Stimulated activated naive CD8-positive, alpha-beta T cell treated with anti-CD3 and anti-CD28 coated beads, Interleukin-15, amount 100 ng/mL, for 72 hours (primary cell): Measurements from ENCODE around the gene KPNA4.
A peak's percentile ranks its signal among the peaks of the same experiment; 100 is the strongest.
"Not testable (repeated sequence)": the region's sequence is repeated elsewhere in the genome, so short reads cannot be mapped to it uniquely, and the experiment has no call there.

Source experiments
- ATAC-seq: fragments of 150-1000 bp; cut with Tn5 transposase; 2 replicates; pipeline ENCODE4 v1.10.0; 2021; ENCODE audit warnings: mild to moderate bottlenecking, moderate library complexity
- DNase-seq, 2 donors: peaks; one replicate each; pipeline ENCODE4 v3.0.0; 2021 to 2022
- H3K27ac Mint-ChIP-seq, 2 donors: one replicate each; pipeline ENCODE4 v1.8.0; 2022; ENCODE audit warnings: mild to moderate bottlenecking in 2 of 2, mixed read lengths in 2 of 2, moderate library complexity in 2 of 2
- H3K27me3 Mint-ChIP-seq: one replicate; pipeline ENCODE4 v1.8.0; 2022; ENCODE audit warnings: mixed read lengths
- H3K4me1 Mint-ChIP-seq: one replicate; pipeline ENCODE4 v1.8.0; 2022; ENCODE audit warnings: mild to moderate bottlenecking, mixed read lengths
- H3K4me3 Mint-ChIP-seq, 2 donors: one replicate each; pipeline ENCODE4 v1.8.0; 2022; ENCODE audit warnings: mild to moderate bottlenecking in 2 of 2, mixed read lengths in 2 of 2, moderate library complexity in 1 of 2
- H3K9me3 Mint-ChIP-seq, 2 donors: one replicate each; pipeline ENCODE4 v1.8.0; 2022; ENCODE audit warnings: mixed read lengths in 2 of 2

The KPNA4 gene

GRCh38 chr3:160565442-160566403 lies at the start of gene KPNA4:
Gene KPNA4 (minus strand): TSS chr3:160565571. CDS start chr3:160565282, 289 bp downstream.
- Mint-ChIP-seq H3K27me3 (no peaks in the 10 kb centered on the region), H3K9me3 (peaks cover 5 to 13% of the 10 kb centered on the region in 2 donors), H3K27ac (peak within 1 kb of the TSS; percentile 98 to 99), H3K4me1 (peaks cover 46% of the 10 kb centered on the region), H3K4me3 (peak within 1 kb of the TSS; percentile 95 to 97)
- DNase-seq (peak; percentile 96 to 97), ATAC-seq (peak; percentile 94)

- no peaks in the 10 kb centered on the region for H3K9me3 Mint-ChIP-seq
- H3K27ac Mint-ChIP-seq = no peak overlapping the region
- no peak for DNase-seq
- peaks cover 30% of the 10 kb centered on the region for H3K27me3 Mint-ChIP-seq
- H3K4me3 Mint-ChIP-seq = no peak overlapping the region
- no peaks in the 10 kb centered on the region for H3K4me1 Mint-ChIP-seq
- no peak for ATAC-seq
These were observed 48.3 kb upstream of the KPNA4 start for GRCh38 chr3:160613661-160614060.

GRCh38 chr3:160612386-160613075 lies 47.2 kb upstream of the KPNA4 start:
- H3K27me3 Mint-ChIP-seq = peaks cover 25% of the 10 kb centered on the region
- no peak for ATAC-seq

GRCh38 chr3:160611141-160611540 lies 45.8 kb upstream of the KPNA4 start:
- Mint-ChIP-seq H3K27ac (no peak overlapping the region), H3K27me3 (peaks cover 25% of the 10 kb centered on the region), H3K9me3 (no peaks in the 10 kb centered on the region), H3K4me3 (no peak overlapping the region), H3K4me1 (no peaks in the 10 kb centered on the region)
- ATAC-seq (no peak), DNase-seq (no peak)

More at GRCh38 chr3:160612386-160613075, 47.2 kb upstream of the KPNA4 start:
- no peaks in the 10 kb centered on the region for H3K9me3 Mint-ChIP-seq
- H3K4me1 Mint-ChIP-seq = no peaks in the 10 kb centered on the region
- no peak for DNase-seq
- H3K27ac Mint-ChIP-seq = no peak overlapping the region
- H3K4me3 Mint-ChIP-seq = no peak overlapping the region

GRCh38 chr3:160608870-160609269 lies 43.5 kb upstream of the KPNA4 start:
- DNase-seq (no peak), ATAC-seq (no peak)
- no peak overlapping the region for H3K27ac Mint-ChIP-seq
- no peaks in the 10 kb centered on the region for H3K4me1 Mint-ChIP-seq
- H3K27me3 Mint-ChIP-seq = peaks cover 15% of the 10 kb centered on the region
- H3K4me3 Mint-ChIP-seq = no peak overlapping the region
- H3K9me3 Mint-ChIP-seq = no peaks in the 10 kb centered on the region

- Mint-ChIP-seq H3K4me3 (no peak overlapping the region), H3K27me3 (peaks cover 5% of the 10 kb centered on the region), H3K4me1 (no peaks in the 10 kb centered on the region), H3K9me3 (no peaks in the 10 kb centered on the region), H3K27ac (no peak overlapping the region)
- DNase-seq (no peak), ATAC-seq (no peak)
These were observed 42.5 kb upstream of the KPNA4 start for GRCh38 chr3:160607826-160608225.

GRCh38 chr3:160605315-160605714 lies 39.9 kb upstream of the KPNA4 start:
- Mint-ChIP-seq H3K4me1 (no peaks in the 10 kb centered on the region), H3K4me3 (no peak overlapping the region), H3K27me3 (no peaks in the 10 kb centered on the region), H3K27ac (no peak overlapping the region), H3K9me3 (no peaks in the 10 kb centered on the region)
- DNase-seq (no peak), ATAC-seq (no peak)

- H3K27ac Mint-ChIP-seq, H3K4me3 Mint-ChIP-seq, H3K9me3 Mint-ChIP-seq, H3K4me1 Mint-ChIP-seq, DNase-seq, H3K27me3 Mint-ChIP-seq, ATAC-seq: not testable (repeated sequence)
These were observed 38.5 kb upstream of the KPNA4 start for GRCh38 chr3:160603845-160604244.

GRCh38 chr3:160602259-160602658 lies 36.9 kb upstream of the KPNA4 start:
- no peak for ATAC-seq
- no peaks in the 10 kb centered on the region for H3K27me3 Mint-ChIP-seq
- no peaks in the 10 kb centered on the region for H3K4me1 Mint-ChIP-seq
- no peaks in the 10 kb centered on the region for H3K9me3 Mint-ChIP-seq
- H3K27ac Mint-ChIP-seq = no peak overlapping the region
- H3K4me3 Mint-ChIP-seq = no peak overlapping the region
- DNase-seq = no peak

GRCh38 chr3:160601288-160601687 lies 35.9 kb upstream of the KPNA4 start:
- Mint-ChIP-seq H3K27ac (no peak overlapping the region), H3K27me3 (no peaks in the 10 kb centered on the region), H3K9me3 (no peaks in the 10 kb centered on the region), H3K4me3 (no peak overlapping the region), H3K4me1 (no peaks in the 10 kb centered on the region)
- no peak for DNase-seq
- ATAC-seq = no peak

GRCh38 chr3:160598865-160599264 lies 33.5 kb upstream of the KPNA4 start:
- H3K4me1 Mint-ChIP-seq = no peaks in the 10 kb centered on the region
- no peaks in the 10 kb centered on the region for H3K27me3 Mint-ChIP-seq
- H3K9me3 Mint-ChIP-seq = peaks cover 0 to 7% of the 10 kb centered on the region in 2 donors
- H3K27ac Mint-ChIP-seq = no peak overlapping the region
- no peak for ATAC-seq
- no peak overlapping the region for H3K4me3 Mint-ChIP-seq
- no peak for DNase-seq

- Mint-ChIP-seq H3K4me3 (no peak overlapping the region), H3K27me3 (peaks cover 49% of the 10 kb centered on the region), H3K9me3 (peaks cover 10 to 15% of the 10 kb centered on the region in 2 donors), H3K27ac (no peak overlapping the region), H3K4me1 (no peaks in the 10 kb centered on the region)
- ATAC-seq = no peak
- DNase-seq = no peak
These were observed 22.7 kb upstream of the KPNA4 start for GRCh38 chr3:160588023-160588422.

- ATAC-seq (no peak), DNase-seq (no peak)
- Mint-ChIP-seq H3K4me3 (no peak overlapping the region), H3K27ac (no peak overlapping the region), H3K9me3 (peaks cover 13 to 15% of the 10 kb centered on the region in 2 donors), H3K4me1 (no peaks in the 10 kb centered on the region), H3K27me3 (peaks cover 55% of the 10 kb centered on the region)
These were observed 21.7 kb upstream of the KPNA4 start for GRCh38 chr3:160587105-160587504.

- Mint-ChIP-seq H3K27me3 (peaks cover 59% of the 10 kb centered on the region), H3K4me3 (no peak overlapping the region), H3K27ac (no peak overlapping the region), H3K9me3 (peaks cover 17 to 18% of the 10 kb centered on the region in 2 donors), H3K4me1 (no peaks in the 10 kb centered on the region)
- ATAC-seq = no peak
- no peak for DNase-seq
These were observed 21.3 kb upstream of the KPNA4 start for GRCh38 chr3:160586679-160587078.

- Mint-ChIP-seq H3K9me3 (peaks cover 16% of the 10 kb centered on the region in 2 donors), H3K27me3 (peaks cover 37% of the 10 kb centered on the region), H3K27ac (no peak overlapping the region)
These were observed 18.1 kb upstream of the KPNA4 start for GRCh38 chr3:160583451-160583850.

GRCh38 chr3:160580938-160581337 lies 15.6 kb upstream of the KPNA4 start:
- H3K9me3 Mint-ChIP-seq = peaks cover 16% of the 10 kb centered on the region in 2 donors

More at GRCh38 chr3:160583451-160583850, 18.1 kb upstream of the KPNA4 start:
- ATAC-seq (no peak), DNase-seq (no peak)
- Mint-ChIP-seq H3K4me1 (no peaks in the 10 kb centered on the region), H3K4me3 (no peak overlapping the region)

More at GRCh38 chr3:160580938-160581337, 15.6 kb upstream of the KPNA4 start:
- H3K27me3 Mint-ChIP-seq = peaks cover 26% of the 10 kb centered on the region
- DNase-seq (no peak), ATAC-seq (no peak)
- H3K4me3 Mint-ChIP-seq = no peak overlapping the region
- H3K4me1 Mint-ChIP-seq = no peaks in the 10 kb centered on the region
- H3K27ac Mint-ChIP-seq = no peak overlapping the region
